GM12878 (cell line): Measurements from ENCODE around the gene DPP9. TPM values are rescaled to one million over a fixed set of nuclear protein-coding genes. Genes with fewer than 3 reads are reported as not detected.

Experiments
- ATAC-seq: fragments of 200-7000 bp; cut with Tn5 transposase; 3 replicates; pipeline ENCODE4 v1.9.1; 2020; ENCODE audit warnings: mild to moderate bottlenecking, moderate library complexity
- BruUV-seq: library from RNA; stranded (reverse); fragments of 400-500 nt; replicated peaks from 2 replicates; lab custom pipeline; 2021; lab: Mats Ljungman, UMichigan
- CTCF ChIA-PET: fragments of 300-600 bp; sonication (Branson Sonifier 250); formaldehyde crosslinking; extraction: SDS; loops from one replicate; lab custom pipeline; 2021; ENCODE audit warnings: inconsistent platforms; lab: Yijun Ruan, JAX
- POLR2A ChIA-PET: fragments of 350-600 bp; formaldehyde crosslinking; extraction: SDS; loops from one replicate; lab custom pipeline; 2021; ENCODE audit warnings: inconsistent platforms; lab: Charles Lee
- RAD21 ChIA-PET: fragments of 300-600 bp; sonication (Branson Sonifier 250); formaldehyde crosslinking; loops from one replicate; lab custom pipeline; 2023; ENCODE audit warnings: antibody characterized with exemption; ENCODE audit not compliant: unreplicated experiment; lab: Charles Lee
- SMC1A ChIA-PET: fragments of 300-600 bp; sonication (Branson Sonifier 250); formaldehyde crosslinking; loops from one replicate; lab custom pipeline; 2023; ENCODE audit not compliant: unreplicated experiment, uncharacterized antibody; lab: Charles Lee
- DNase-seq: peaks from one replicate; pipeline ENCODE4 v3.0.0-alpha.2; 2011; ENCODE audit warnings: low read depth, low spot score
- FAIRE-seq: peaks from 3 replicates; lab custom pipeline; 2011; peaks lifted over from hg19 to GRCh38; lab: Jason Lieb, UNC
- H2AFZ ChIP-seq: 2 replicates; pipeline ENCODE4 v1.6.0; 2011; ENCODE audit warnings: low read depth, low read length, control low read depth; ENCODE audit not compliant: control insufficient read depth
- H3K27ac ChIP-seq: 2 replicates; pipeline ENCODE4 v1.5.1; 2011; ENCODE audit warnings: control low read depth; ENCODE audit not compliant: control insufficient read depth, insufficient read depth
- H3K27me3 ChIP-seq, 2 experiments: replicated peaks in 1 of 2; 2 replicates each; pipeline versions ENCODE4 v1.6.0 to v1.6.1; 2011; ENCODE audit warnings: low read length in 1 of 2; ENCODE audit not compliant: control insufficient read depth in 2 of 2, insufficient read depth in 2 of 2
- H3K36me3 ChIP-seq, 2 experiments: 2 replicates each; pipeline ENCODE4 v1.5.1; 2011; ENCODE audit warnings: low read length in 1 of 2; ENCODE audit not compliant: control insufficient read depth in 2 of 2, insufficient read depth in 2 of 2
- H3K4me1 ChIP-seq: 2 replicates; pipeline ENCODE4 v1.6.1; 2011; ENCODE audit warnings: mild to moderate bottlenecking, low read length, moderate library complexity, mixed read lengths; ENCODE audit not compliant: control insufficient read depth, insufficient read depth
- H3K4me2 ChIP-seq: 2 replicates; pipeline ENCODE4 v1.6.0; 2011; ENCODE audit warnings: control low read depth; ENCODE audit not compliant: control insufficient read depth, insufficient read depth
- H3K4me3 ChIP-seq: fragments of 200-600 bp; sonication (generic); 2 replicates; pipeline ENCODE4 v1.5.1; 2016
- H3K79me2 ChIP-seq: 2 replicates; pipeline ENCODE4 v1.6.0; 2011; ENCODE audit warnings: low read length; ENCODE audit not compliant: control insufficient read depth, insufficient read depth
- H3K9ac ChIP-seq: 2 replicates; pipeline ENCODE4 v1.8.0; 2011; ENCODE audit warnings: low read length, control low read depth, mixed read lengths; ENCODE audit not compliant: control insufficient read depth, insufficient read depth
- H3K9me3 ChIP-seq: replicated peaks from 3 replicates; pipeline ENCODE4 v1.5.1; 2011; ENCODE audit warnings: mild to moderate bottlenecking, low read length; ENCODE audit not compliant: control insufficient read depth, insufficient read depth
- H4K20me1 ChIP-seq: 2 replicates; pipeline ENCODE4 v1.6.0; 2011; ENCODE audit not compliant: control insufficient read depth, insufficient read depth
- ATF7 ChIP-seq: fragments of 450-650 bp; IDR thresholded peaks from 2 replicates; pipeline ENCODE4 v1.6.1; 2016; ENCODE audit warnings: low read depth, mild to moderate bottlenecking
- BACH1 ChIP-seq: fragments of 450-650 bp; IDR thresholded peaks from 2 replicates; pipeline ENCODE4 v1.6.1; 2017; ENCODE audit warnings: mild to moderate bottlenecking, borderline replicate concordance
- BCL3 ChIP-seq: IDR thresholded peaks from 2 replicates; pipeline ENCODE4 v1.6.1; 2011; ENCODE audit warnings: borderline replicate concordance, low read depth, mild to moderate bottlenecking, moderate library complexity, low read length; ENCODE audit not compliant: insufficient read depth, poor library complexity, severe bottlenecking
- CHD1 ChIP-seq: IDR thresholded peaks from 2 replicates; pipeline ENCODE4 v1.6.1; 2012; ENCODE audit warnings: low read depth, low read length, improper control_type of control experiment
- HCFC1 ChIP-seq: fragments of 150-350 bp; IDR thresholded peaks from 2 replicates; pipeline ENCODE4 v1.6.1; 2014; ENCODE audit warnings: low read length
- HDAC2 ChIP-seq: fragments of 200-600 bp; sonication (generic); IDR thresholded peaks from 2 replicates; pipeline ENCODE4 v1.6.1; 2017
- IKZF1 ChIP-seq: fragments of 450-650 bp; conservative IDR thresholded peaks from 2 replicates; pipeline ENCODE4 v1.6.1; 2017; ENCODE audit warnings: antibody characterized with exemption, mild to moderate bottlenecking
- JUNB ChIP-seq: IDR thresholded peaks from 2 replicates; pipeline ENCODE4 v1.6.1; 2016; ENCODE audit warnings: antibody characterized with exemption, mild to moderate bottlenecking
- MYB ChIP-seq: fragments of 150-350 bp; IDR thresholded peaks from 2 replicates; pipeline ENCODE4 v1.6.1; 2014; ENCODE audit warnings: mild to moderate bottlenecking, low read depth, low read length, borderline replicate concordance
- PKNOX1 ChIP-seq: fragments of 450-650 bp; IDR thresholded peaks from 2 replicates; pipeline ENCODE4 v1.6.1; 2016; ENCODE audit warnings: mild to moderate bottlenecking
- STAT1 ChIP-seq: fragments of 450-650 bp; conservative IDR thresholded peaks from 2 replicates; pipeline ENCODE4 v1.6.1; 2014; ENCODE audit warnings: antibody characterized with exemption, mild to moderate bottlenecking
- SUPT20H ChIP-seq: IDR thresholded peaks from 2 replicates; pipeline ENCODE4 v1.6.1; 2011; ENCODE audit warnings: low read depth, mild to moderate bottlenecking, low read length, moderate library complexity, borderline replicate concordance; ENCODE audit not compliant: control insufficient read depth
- TAF1 ChIP-seq: IDR thresholded peaks from 2 replicates; pipeline ENCODE4 v1.6.1; 2011; ENCODE audit warnings: mild to moderate bottlenecking, low read depth, low read length, borderline replicate concordance
- ZNF622 ChIP-seq: fragments of 450-650 bp; IDR thresholded peaks from 2 replicates; pipeline ENCODE4 v1.6.1; 2017; ENCODE audit warnings: mild to moderate bottlenecking, inconsistent platforms
- whole genome bisulfite sequencing: methylation state at CpG from one replicate; pipeline ENCODE4 v1.1.6; 2016; ENCODE audit warnings: low lambda C conversion rate; ENCODE audit not compliant: insufficient replicate concordance, insufficient coverage; ENCODE audit errors: missing lambda C conversion rate; 5-methylcytosine and 5-hydroxymethylcytosine counted together
- in situ Hi-C: fragments of 300-500 bp; cut with MboI; formaldehyde crosslinking; loops from 9 replicates; pipeline ENCODE4 v1.14.3; 2018; ENCODE audit warnings: mixed read lengths
- intact Hi-C: fragments of 100-400 bp; cut with micrococcal nuclease; formaldehyde crosslinking; loops from one replicate; pipeline ENCODE4 v1.14.2; 2022; ENCODE audit not compliant: unreplicated experiment
- polyA plus RNA-seq, 11 experiments: library from polyadenylated mRNA; depleted of rRNA in 4 of 11; unstranded in 6 of 11; stranded (reverse) in 5 of 11; fragments of >200 nt; fragmentation: Nextera tagmentation in 4 of 11; fragmentation: Illumina TruSeq in 1 of 11; extraction: Ambion mirVana in 4 of 11; extraction: Trizol in 1 of 11; gene quantifications; 1 replicate in 1 of 11; 2 replicates in 10 of 11; pipeline versions ENCODE4 v1.2.1 to v1.2.3, GENCODE V29; 2011 to 2016; ENCODE audit warnings: inconsistent platforms in 2 of 11, missing spikeins in 2 of 11, low read depth in 1 of 11
- total RNA-seq, 4 experiments: library from RNA; depleted of rRNA in 3 of 4; stranded (reverse); fragments of >200 nt in 3 of 4; fragmentation: Illumina TruSeq in 1 of 4; extraction: Trizol in 1 of 4; gene quantifications; 2 replicates each; pipeline versions ENCODE4 v1.2.1 to v1.2.3, GENCODE V29; 2013 to 2021

Gene DPP9
- total and polyA plus RNA-seq, 10 of the 15 experiments (the other 5 are each of a cell fraction or from before 2014, with no cell fraction given): 0.64 to 58.6 (median 27.6) TPM

- TF ChIP-seq IKZF1 (no peak), HDAC2 (no peak), CHD1 (no peak), BCL3 (no peak), ZNF622 (no peak), TAF1 (no peak), HCFC1 (no peak), JUNB (no peak), ATF7 (no peak), MYB (no peak), PKNOX1 (no peak)
These were observed 81.0 kb downstream of the DPP9 start (continued) for GRCh38 chr19:4642625-4643024.

DNA sequence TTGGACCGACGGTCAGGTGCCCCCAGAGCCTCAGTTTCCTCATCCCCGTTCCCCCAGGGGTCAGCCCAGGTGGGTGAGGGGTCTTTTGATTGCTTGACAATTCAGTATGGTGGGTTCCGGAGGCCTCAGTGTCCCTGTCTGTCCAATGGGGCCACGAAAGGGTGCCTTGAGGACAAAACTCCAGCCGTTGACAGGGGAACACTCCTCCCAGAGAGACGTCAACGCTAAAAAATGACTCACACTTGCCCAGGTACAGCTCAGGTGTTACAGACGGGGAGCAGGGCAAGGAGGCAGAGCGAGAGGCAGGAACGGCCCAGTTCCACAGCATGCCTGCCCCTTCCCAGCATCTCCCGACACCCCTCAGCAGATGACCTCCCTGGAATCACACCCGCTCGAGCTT lies 82.5 kb downstream of the DPP9 start:
- ChIA-PET SMC1A (interaction anchor here (2.0 kb wide), 1 partner anchor 10 kb away, joined by 5 read pairs; no protein-coding TSS in a partner anchor), POLR2A (interaction anchor here (0.5 kb wide), 1 partner anchor 72 kb away, joined by 4 read pairs; no protein-coding TSS in a partner anchor), CTCF (interaction anchor here (1.6 kb wide), 1 partner anchor 65 kb away, joined by 4 read pairs; no protein-coding TSS in a partner anchor), RAD21 (no interaction called here)
- TF ChIP-seq BACH1 (no peak), SUPT20H (no peak), STAT1 (no peak)
- intact Hi-C loops (no loop called here), in situ Hi-C loops (no loop called here)
- DNase-seq (no peak), FAIRE-seq (no peak), ATAC-seq (no peak)
- H4K20me1 ChIP-seq: no peaks in the 10 kb centered on the region
- peak overlapping the region; percentile 65 for H3K4me2 ChIP-seq
- H3K9ac ChIP-seq: no peak overlapping the region
- H3K27ac ChIP-seq: no peak overlapping the region
- H3K9me3 ChIP-seq: no peaks in the 10 kb centered on the region
- H3K4me1 ChIP-seq: peaks cover 14% of the 10 kb centered on the region
- BruUV-seq: no TSS peak
- H3K79me2 ChIP-seq: peaks cover 19% of the 10 kb centered on the region
- 73% methylated on average over 14 of the region's 14 CpGs for WGBS
- H2AFZ ChIP-seq: no peak overlapping the region
- H3K36me3 ChIP-seq: no peaks in the 10 kb centered on the region
- H3K4me3 ChIP-seq: no peak overlapping the region; the same call in 1 of the 2 replicates
- H3K27me3 ChIP-seq: no peaks in the 10 kb centered on the region
